T-helper 1 cell treated with Interleukin-12 subunit alpha and Interleukin-12 subunit beta and Interleukin-4 antibody, amounts not matched to agents 30 μg/mL and 1 μg/mL, for 36 hours (primary cell): ENCODE results near the gene SUCLG1.
"Not testable (repeated sequence)": the region's sequence is repeated elsewhere in the genome, so short reads cannot be mapped to it uniquely, and the experiment has no call there.

ENCODE experiments used
- H3K27ac Mint-ChIP-seq: one replicate; pipeline ENCODE4 v1.8.0; 2021; ENCODE audit warnings: mild to moderate bottlenecking, mixed read lengths
- H3K27me3 Mint-ChIP-seq: one replicate; pipeline ENCODE4 v1.8.0; 2021; ENCODE audit warnings: low read depth, mixed read lengths
- H3K36me3 Mint-ChIP-seq: one replicate; pipeline ENCODE4 v1.8.0; 2021; ENCODE audit warnings: low read depth, mixed read lengths
- H3K4me1 Mint-ChIP-seq: one replicate; pipeline ENCODE4 v1.8.0; 2021; ENCODE audit warnings: low read depth, mixed read lengths
- H3K4me3 Mint-ChIP-seq: one replicate; pipeline ENCODE4 v1.8.0; 2021; ENCODE audit warnings: mild to moderate bottlenecking, moderate library complexity, mixed read lengths
- H3K9me3 Mint-ChIP-seq: one replicate; pipeline ENCODE4 v1.8.0; 2021; ENCODE audit warnings: mixed read lengths

The SUCLG1 gene

GRCh38 chr2:84481702-84482101 is 22.6 kb upstream of the SUCLG1 start:
- Mint-ChIP-seq H3K36me3 (peaks cover under 1% of the 10 kb centered on the region), H3K27me3 (peaks cover 2% of the 10 kb centered on the region), H3K4me1 (peaks cover 12% of the 10 kb centered on the region), H3K4me3 (no peak overlapping the region), H3K9me3 (peaks cover 14% of the 10 kb centered on the region), H3K27ac (peak overlapping the region; percentile 55)

GRCh38 chr2:84478867-84479266 is 19.8 kb upstream of the SUCLG1 start:
- H3K4me3 Mint-ChIP-seq, result no peak overlapping the region

GRCh38 chr2:84477886-84478285 is 18.8 kb upstream of the SUCLG1 start:
- H3K27me3 Mint-ChIP-seq, result peaks cover 17% of the 10 kb centered on the region
- no peak overlapping the region for H3K27ac Mint-ChIP-seq
- H3K4me1 Mint-ChIP-seq, result peaks cover 12% of the 10 kb centered on the region
- H3K4me3 Mint-ChIP-seq, result no peak overlapping the region
- peaks cover 2% of the 10 kb centered on the region for H3K36me3 Mint-ChIP-seq
- H3K9me3 Mint-ChIP-seq, result peaks cover 16% of the 10 kb centered on the region

More at GRCh38 chr2:84478867-84479266, 19.8 kb upstream of the SUCLG1 start:
- peaks cover 12% of the 10 kb centered on the region for H3K4me1 Mint-ChIP-seq
- peaks cover 16% of the 10 kb centered on the region for H3K9me3 Mint-ChIP-seq
- H3K27me3 Mint-ChIP-seq, result peaks cover 17% of the 10 kb centered on the region
- peaks cover 2% of the 10 kb centered on the region for H3K36me3 Mint-ChIP-seq
- H3K27ac Mint-ChIP-seq, result no peak overlapping the region

- Mint-ChIP-seq H3K36me3 (peaks cover 2% of the 10 kb centered on the region), H3K27me3 (peaks cover 25% of the 10 kb centered on the region), H3K4me1 (no peaks in the 10 kb centered on the region), H3K27ac (no peak overlapping the region), H3K4me3 (no peak overlapping the region), H3K9me3 (peaks cover 16% of the 10 kb centered on the region)
Measured at GRCh38 chr2:84474176-84474575, 15.1 kb upstream of the SUCLG1 start.

GRCh38 chr2:84472856-84473565 is 13.9 kb upstream of the SUCLG1 start:
- Mint-ChIP-seq H3K36me3 (peaks cover 2% of the 10 kb centered on the region), H3K9me3 (peaks cover 15% of the 10 kb centered on the region)

GRCh38 chr2:84472423-84472822 is 13.3 kb upstream of the SUCLG1 start:
- not testable (repeated sequence) for H3K27ac Mint-ChIP-seq, H3K4me3 Mint-ChIP-seq, H3K4me1 Mint-ChIP-seq, H3K36me3 Mint-ChIP-seq
- Mint-ChIP-seq H3K9me3 (peaks cover 11% of the 10 kb centered on the region), H3K27me3 (peaks cover 25% of the 10 kb centered on the region)

More at GRCh38 chr2:84472856-84473565, 13.9 kb upstream of the SUCLG1 start:
- no peaks in the 10 kb centered on the region for H3K4me1 Mint-ChIP-seq
- H3K27ac Mint-ChIP-seq, result no peak overlapping the region
- peaks cover 25% of the 10 kb centered on the region for H3K27me3 Mint-ChIP-seq
- no peak overlapping the region for H3K4me3 Mint-ChIP-seq

GRCh38 chr2:84467389-84467788 is 8.3 kb upstream of the SUCLG1 start:
- Mint-ChIP-seq H3K4me3 (no peak overlapping the region), H3K9me3 (peaks cover 19% of the 10 kb centered on the region), H3K27ac (no peak overlapping the region), H3K36me3 (peaks cover 2% of the 10 kb centered on the region), H3K4me1 (no peaks in the 10 kb centered on the region), H3K27me3 (peaks cover 8% of the 10 kb centered on the region)

- H3K36me3 Mint-ChIP-seq, result peaks cover 4% of the 10 kb centered on the region
- peaks cover 8% of the 10 kb centered on the region for H3K9me3 Mint-ChIP-seq
- no peaks in the 10 kb centered on the region for H3K27me3 Mint-ChIP-seq
- H3K4me1 Mint-ChIP-seq, result peaks cover 26% of the 10 kb centered on the region
- no peak overlapping the region for H3K4me3 Mint-ChIP-seq
- no peak overlapping the region for H3K27ac Mint-ChIP-seq
Measured at GRCh38 chr2:84461310-84461709, 2.2 kb upstream of the SUCLG1 start.

- Mint-ChIP-seq H3K4me1 (peaks cover 28% of the 10 kb centered on the region), H3K9me3 (peaks cover 6% of the 10 kb centered on the region), H3K27ac (no peak overlapping the region), H3K27me3 (no peaks in the 10 kb centered on the region), H3K36me3 (peaks cover 4% of the 10 kb centered on the region), H3K4me3 (no peak overlapping the region)
Measured at GRCh38 chr2:84460670-84461069, 1.6 kb upstream of the SUCLG1 start.

GRCh38 chr2:84459944-84460429 is 907 bp upstream of the SUCLG1 start:
- H3K4me1 Mint-ChIP-seq, result peaks cover 28% of the 10 kb centered on the region
- H3K36me3 Mint-ChIP-seq, result peaks cover 4% of the 10 kb centered on the region
- peaks cover 3% of the 10 kb centered on the region for H3K9me3 Mint-ChIP-seq
- H3K4me3 Mint-ChIP-seq, result peak overlapping the region; percentile 96
- H3K27ac Mint-ChIP-seq, result no peak overlapping the region
- H3K27me3 Mint-ChIP-seq, result no peaks in the 10 kb centered on the region

GRCh38 chr2:84458551-84459017 is 496 bp downstream of the SUCLG1 start:
- Mint-ChIP-seq H3K4me3 (peak overlapping the region; percentile 96), H3K27ac (peak overlapping the region; percentile 96), H3K27me3 (no peaks in the 10 kb centered on the region), H3K36me3 (peaks cover 2% of the 10 kb centered on the region), H3K9me3 (no peaks in the 10 kb centered on the region), H3K4me1 (peaks cover 32% of the 10 kb centered on the region)

- peaks cover 34% of the 10 kb centered on the region for H3K4me1 Mint-ChIP-seq
- no peak overlapping the region for H3K27ac Mint-ChIP-seq
Measured at GRCh38 chr2:84457686-84458085, 1.4 kb downstream of the SUCLG1 start.

GRCh38 chr2:84456156-84456555 is 2.9 kb downstream of the SUCLG1 start:
- H3K36me3 Mint-ChIP-seq, result peaks cover 2% of the 10 kb centered on the region
- no peak overlapping the region for H3K4me3 Mint-ChIP-seq
- no peaks in the 10 kb centered on the region for H3K9me3 Mint-ChIP-seq
- no peak overlapping the region for H3K27ac Mint-ChIP-seq
- H3K27me3 Mint-ChIP-seq, result no peaks in the 10 kb centered on the region
- peaks cover 34% of the 10 kb centered on the region for H3K4me1 Mint-ChIP-seq

More at GRCh38 chr2:84457686-84458085, 1.4 kb downstream of the SUCLG1 start:
- H3K4me3 Mint-ChIP-seq, result peak overlapping the region; percentile 96
- no peaks in the 10 kb centered on the region for H3K9me3 Mint-ChIP-seq
- no peaks in the 10 kb centered on the region for H3K27me3 Mint-ChIP-seq
- H3K36me3 Mint-ChIP-seq, result peaks cover 2% of the 10 kb centered on the region

GRCh38 chr2:84454581-84454980 is 4.5 kb downstream of the SUCLG1 start:
- no peaks in the 10 kb centered on the region for H3K27me3 Mint-ChIP-seq

GRCh38 chr2:84452624-84453023 is 6.5 kb downstream of the SUCLG1 start:
- Mint-ChIP-seq H3K36me3 (peaks cover 1% of the 10 kb centered on the region), H3K27me3 (no peaks in the 10 kb centered on the region), H3K4me1 (peaks cover 25% of the 10 kb centered on the region), H3K9me3 (no peaks in the 10 kb centered on the region), H3K4me3 (no peak overlapping the region), H3K27ac (no peak overlapping the region)

More at GRCh38 chr2:84454581-84454980, 4.5 kb downstream of the SUCLG1 start:
- H3K9me3 Mint-ChIP-seq, result no peaks in the 10 kb centered on the region
- H3K4me3 Mint-ChIP-seq, result no peak overlapping the region
- H3K4me1 Mint-ChIP-seq, result peaks cover 38% of the 10 kb centered on the region
- H3K36me3 Mint-ChIP-seq, result peaks cover 2% of the 10 kb centered on the region
- H3K27ac Mint-ChIP-seq, result no peak overlapping the region
